KOPT-K1 (cell line): ENCODE measurements around the gene GHR.
"Not testable (repeated sequence)": the region's sequence is repeated elsewhere in the genome, so short reads cannot be mapped to it uniquely, and the experiment has no call there.

Experiments
- H3K27ac ChIP-seq: fragments of 200-600 bp; sonication (generic); 2 replicates; pipeline ENCODE4 v1.5.1; 2016; ENCODE audit warnings: antibody characterized with exemption, mild to moderate bottlenecking, low read depth, low read length; ENCODE audit not compliant: poor library complexity, severe bottlenecking
- H3K36me3 ChIP-seq: fragments of 200-600 bp; sonication (generic); 2 replicates; pipeline ENCODE4 v1.5.1; 2017; ENCODE audit warnings: antibody characterized with exemption, mild to moderate bottlenecking, low read length, moderate library complexity; ENCODE audit not compliant: insufficient read depth
- H3K9me3 ChIP-seq: fragments of 200-600 bp; sonication (generic); 2 replicates; pipeline ENCODE4 v1.5.1; 2017; ENCODE audit warnings: antibody characterized with exemption, low read length, mild to moderate bottlenecking; ENCODE audit not compliant: insufficient read depth, poor library complexity, severe bottlenecking

The GHR gene

GRCh38 chr5:42668254-42668653 is 245.0 kb downstream of the GHR start:
- Histone ChIP-seq H3K36me3 (no peaks in the 10 kb centered on the region), H3K9me3 (peaks cover 6% of the 10 kb centered on the region), H3K27ac (no peak overlapping the region)

GRCh38 chr5:42672925-42673324 is 249.7 kb downstream of the GHR start:
- peaks cover 9% of the 10 kb centered on the region for H3K9me3 ChIP-seq
- H3K27ac ChIP-seq = no peak overlapping the region

GRCh38 chr5:42675602-42676001 is 252.4 kb downstream of the GHR start:
- peaks cover 9% of the 10 kb centered on the region for H3K9me3 ChIP-seq
- H3K27ac ChIP-seq = no peak overlapping the region

More at GRCh38 chr5:42672925-42673324, 249.7 kb downstream of the GHR start:
- no peaks in the 10 kb centered on the region for H3K36me3 ChIP-seq

GRCh38 chr5:42676362-42676761 is 253.1 kb downstream of the GHR start:
- H3K36me3 ChIP-seq = no peaks in the 10 kb centered on the region
- H3K27ac ChIP-seq = no peak overlapping the region
- peaks cover 9% of the 10 kb centered on the region for H3K9me3 ChIP-seq

More at GRCh38 chr5:42675602-42676001, 252.4 kb downstream of the GHR start:
- no peaks in the 10 kb centered on the region for H3K36me3 ChIP-seq

- Histone ChIP-seq H3K9me3 (peaks cover 9% of the 10 kb centered on the region), H3K36me3 (no peaks in the 10 kb centered on the region), H3K27ac (no peak overlapping the region)
Observed at GRCh38 chr5:42677156-42677842, 254.1 kb downstream of the GHR start.

GRCh38 chr5:42680046-42680445 is 256.8 kb downstream of the GHR start:
- no peak overlapping the region for H3K27ac ChIP-seq
- no peaks in the 10 kb centered on the region for H3K36me3 ChIP-seq

GRCh38 chr5:42685078-42685477 is 261.8 kb downstream of the GHR start:
- H3K9me3 ChIP-seq, H3K27ac ChIP-seq, H3K36me3 ChIP-seq: not testable (repeated sequence)

More at GRCh38 chr5:42680046-42680445, 256.8 kb downstream of the GHR start:
- no peaks in the 10 kb centered on the region for H3K9me3 ChIP-seq

GRCh38 chr5:42689391-42689790 is 266.2 kb downstream of the GHR start:
- no peaks in the 10 kb centered on the region for H3K36me3 ChIP-seq
- no peak overlapping the region for H3K27ac ChIP-seq
- no peaks in the 10 kb centered on the region for H3K9me3 ChIP-seq

GRCh38 chr5:42691413-42691937 is 268.2 kb downstream of the GHR start:
- no peaks in the 10 kb centered on the region for H3K9me3 ChIP-seq
- no peak overlapping the region for H3K27ac ChIP-seq
- no peaks in the 10 kb centered on the region for H3K36me3 ChIP-seq

GRCh38 chr5:42701351-42702059 is 278.3 kb downstream of the GHR start:
- H3K27ac ChIP-seq = no peak overlapping the region
- H3K9me3 ChIP-seq = peaks cover 7% of the 10 kb centered on the region
- H3K36me3 ChIP-seq = no peaks in the 10 kb centered on the region

GRCh38 chr5:42703238-42703637 is 280.0 kb downstream of the GHR start:
- no peak overlapping the region for H3K27ac ChIP-seq
- peaks cover 7% of the 10 kb centered on the region for H3K9me3 ChIP-seq
- H3K36me3 ChIP-seq = no peaks in the 10 kb centered on the region

- H3K27ac ChIP-seq = no peak overlapping the region
Observed at GRCh38 chr5:42715785-42716184, 292.5 kb downstream of the GHR start.

GRCh38 chr5:42718591-42718990 is 295.4 kb downstream of the GHR start:
- Histone ChIP-seq H3K36me3 (no peaks in the 10 kb centered on the region), H3K9me3 (no peaks in the 10 kb centered on the region), H3K27ac (no peak overlapping the region)

More at GRCh38 chr5:42715785-42716184, 292.5 kb downstream of the GHR start:
- no peaks in the 10 kb centered on the region for H3K36me3 ChIP-seq
- no peaks in the 10 kb centered on the region for H3K9me3 ChIP-seq

GRCh38 chr5:42719034-42719433 is 295.8 kb downstream of the GHR start:
- H3K9me3 ChIP-seq = no peaks in the 10 kb centered on the region
- no peak overlapping the region for H3K27ac ChIP-seq
- H3K36me3 ChIP-seq = no peaks in the 10 kb centered on the region

GRCh38 chr5:42720251-42720650 is 297.0 kb downstream of the GHR start:
- Histone ChIP-seq H3K27ac (no peak overlapping the region), H3K36me3 (no peaks in the 10 kb centered on the region), H3K9me3 (no peaks in the 10 kb centered on the region)
